Mesodermal cell (in vitro differentiated cells): ENCODE results near the gene LEFTY2.
"Not testable (repeated sequence)": the region's sequence is repeated elsewhere in the genome, so short reads cannot be mapped to it uniquely, and the experiment has no call there.

ENCODE experiments used
- H3K27ac ChIP-seq: 2 replicates; pipeline ENCODE4 v1.7.0; 2013; ENCODE audit warnings: mild to moderate bottlenecking, low read depth, low read length, moderate library complexity; ENCODE audit not compliant: severe bottlenecking
- H3K36me3 ChIP-seq: 2 replicates; pipeline ENCODE4 v1.7.1; 2013; ENCODE audit warnings: mild to moderate bottlenecking, low read length, moderate library complexity; ENCODE audit not compliant: control insufficient read depth, insufficient read depth
- H3K4me1 ChIP-seq: one replicate; pipeline ENCODE4 v1.7.1; 2013; ENCODE audit warnings: mild to moderate bottlenecking, low read length; ENCODE audit not compliant: insufficient read depth, control insufficient read depth, poor library complexity, severe bottlenecking
- H3K4me3 ChIP-seq: 2 replicates; pipeline ENCODE4 v1.7.0; 2013; ENCODE audit warnings: low read length, control low read depth, mild to moderate bottlenecking; ENCODE audit not compliant: insufficient read depth, poor library complexity, severe bottlenecking; ENCODE audit errors: extremely low read depth
- H3K9me3 ChIP-seq: 2 replicates; pipeline ENCODE4 v1.7.1; 2013; ENCODE audit warnings: mild to moderate bottlenecking, low read length, moderate library complexity; ENCODE audit not compliant: control insufficient read depth
- WGBS, 2 experiments: methylation state at CpG; one replicate each; pipeline ENCODE4 v1.1.5; 2013; ENCODE audit warnings: missing lambda C conversion rate in 2 of 2; ENCODE audit not compliant: insufficient coverage in 2 of 2; 5-methylcytosine and 5-hydroxymethylcytosine counted together

Gene LEFTY2

GRCh38 chr1:225972344-225973152, 31.5 kb upstream of the LEFTY2 start:
- peaks cover 3% of the 10 kb centered on the region for H3K4me1 ChIP-seq
- WGBS, 2 experiments: 96 to 98% methylated on average over 11 to 14 of the region's 15 CpGs
- no peak overlapping the region for H3K27ac ChIP-seq
- H3K9me3 ChIP-seq: no peaks in the 10 kb centered on the region
- no peak overlapping the region for H3K4me3 ChIP-seq
- H3K36me3 ChIP-seq: peaks cover under 1% of the 10 kb centered on the region

- not testable (repeated sequence) for H3K27ac ChIP-seq, H3K4me1 ChIP-seq, H3K36me3 ChIP-seq, H3K9me3 ChIP-seq, H3K4me3 ChIP-seq
- WGBS, 2 experiments: 93 to 99% methylated on average over 14 to 16 of the region's 16 CpGs
Observed at GRCh38 chr1:225970592-225971157, 29.7 kb upstream of the LEFTY2 start.

- H3K9me3 ChIP-seq, H3K36me3 ChIP-seq, H3K27ac ChIP-seq, H3K4me3 ChIP-seq, H3K4me1 ChIP-seq: not testable (repeated sequence)
- 93 to 96% methylated on average over 17 to 20 of the region's 28 CpGs for WGBS, 2 experiments
Observed at GRCh38 chr1:225969751-225970150, 28.7 kb upstream of the LEFTY2 start.

GRCh38 chr1:225965231-225965630, 24.2 kb upstream of the LEFTY2 start:
- peaks cover 3% of the 10 kb centered on the region for H3K4me1 ChIP-seq
- H3K36me3 ChIP-seq: no peaks in the 10 kb centered on the region
- no peak overlapping the region for H3K27ac ChIP-seq
- 89 to 93% methylated on average over 5 of the region's 5 CpGs for whole genome bisulfite sequencing, 2 experiments
- no peak overlapping the region for H3K4me3 ChIP-seq
- H3K9me3 ChIP-seq: no peaks in the 10 kb centered on the region

- no peak overlapping the region for H3K27ac ChIP-seq
- H3K4me3 ChIP-seq: no peak overlapping the region
- WGBS, 2 experiments: 73 to 83% methylated on average over 4 to 5 of the region's 15 CpGs
- H3K36me3 ChIP-seq: no peaks in the 10 kb centered on the region
- no peaks in the 10 kb centered on the region for H3K9me3 ChIP-seq
- H3K4me1 ChIP-seq: peaks cover under 1% of the 10 kb centered on the region
Observed at GRCh38 chr1:225963735-225964530, 22.9 kb upstream of the LEFTY2 start.

GRCh38 chr1:225962440-225962975, 21.5 kb upstream of the LEFTY2 start:
- 15 to 28% methylated on average over 12 to 15 of the region's 21 CpGs for WGBS, 2 experiments
- H3K27ac ChIP-seq: no peak overlapping the region
- H3K9me3 ChIP-seq: no peaks in the 10 kb centered on the region
- no peak overlapping the region for H3K4me3 ChIP-seq
- no peaks in the 10 kb centered on the region for H3K4me1 ChIP-seq
- H3K36me3 ChIP-seq: no peaks in the 10 kb centered on the region

- Histone ChIP-seq H3K4me3 (no peak overlapping the region), H3K9me3 (no peaks in the 10 kb centered on the region), H3K36me3 (no peaks in the 10 kb centered on the region), H3K27ac (no peak overlapping the region), H3K4me1 (no peaks in the 10 kb centered on the region)
- 82 to 87% methylated on average over 8 to 14 of the region's 20 CpGs for WGBS, 2 experiments
Observed at GRCh38 chr1:225961659-225962439, 20.8 kb upstream of the LEFTY2 start.

GRCh38 chr1:225958041-225958440, 17.0 kb upstream of the LEFTY2 start:
- no peaks in the 10 kb centered on the region for H3K4me1 ChIP-seq
- H3K36me3 ChIP-seq: no peaks in the 10 kb centered on the region
- no peaks in the 10 kb centered on the region for H3K9me3 ChIP-seq
- H3K4me3 ChIP-seq: no peak overlapping the region
- WGBS, 2 experiments: 90 to 95% methylated on average over 2 to 3 of the region's 3 CpGs
- no peak overlapping the region for H3K27ac ChIP-seq

- no peak overlapping the region for H3K4me3 ChIP-seq
- no peaks in the 10 kb centered on the region for H3K9me3 ChIP-seq
- no peaks in the 10 kb centered on the region for H3K36me3 ChIP-seq
- no peaks in the 10 kb centered on the region for H3K4me1 ChIP-seq
- WGBS, 2 experiments: 100% methylated on average over 1 of the region's 1 CpG
- H3K27ac ChIP-seq: no peak overlapping the region
Observed at GRCh38 chr1:225954753-225955152, 13.7 kb upstream of the LEFTY2 start.

- no peaks in the 10 kb centered on the region for H3K9me3 ChIP-seq
- H3K36me3 ChIP-seq: no peaks in the 10 kb centered on the region
- no peak overlapping the region for H3K4me3 ChIP-seq
- no peaks in the 10 kb centered on the region for H3K4me1 ChIP-seq
- WGBS, 2 experiments: 85 to 96% methylated on average over 3 to 4 of the region's 4 CpGs
- no peak overlapping the region for H3K27ac ChIP-seq
Observed at GRCh38 chr1:225953315-225953714, 12.3 kb upstream of the LEFTY2 start.
